HCT116 (cell line): ENCODE results near the gene ZNF592. TPM values are rescaled to one million over a fixed set of nuclear protein-coding genes. Genes with fewer than 3 reads are reported as not detected.

ENCODE experiments used
- ATAC-seq: fragments of 200-7000 bp; cut with Tn5 transposase; 2 replicates; pipeline ENCODE4 v1.9.1; 2020; ENCODE audit warnings: mild to moderate bottlenecking, moderate library complexity
- BruUV-seq: library from RNA; stranded (reverse); fragments of 400-500 nt; replicated peaks from 2 replicates; lab custom pipeline; 2021; lab: Mats Ljungman, UMichigan
- CTCF ChIA-PET: fragments of 300-600 bp; sonication (Branson Sonifier 250); formaldehyde crosslinking; loops from one replicate; lab custom pipeline; 2021; ENCODE audit warnings: antibody characterized with exemption; lab: Charles Lee
- POLR2A ChIA-PET: fragments of 300-600, 350-600 bp; sonication (Branson Sonifier 250); formaldehyde crosslinking; loops from one replicate; lab custom pipeline; 2021; ENCODE audit warnings: antibody characterized with exemption; lab: Charles Lee
- RAD21 ChIA-PET, 2 experiments: fragments of 300-600 bp; sonication (Branson Sonifier 250); formaldehyde crosslinking; loops; one replicate each; lab custom pipeline; 2023; ENCODE audit warnings: low total read pairs in 2 of 2; ENCODE audit not compliant: uncharacterized antibody in 2 of 2, unreplicated experiment in 2 of 2, low non-redundant PET in 1 of 2; lab: Charles Lee
- DNase-seq: peaks from one replicate; pipeline ENCODE4 v3.0.0-alpha.2; 2010; ENCODE audit warnings: low read depth, low spot score
- H2AFZ ChIP-seq: fragments of 200-600 bp; shearing (Covaris generic), sonication (generic); 2 replicates; pipeline ENCODE4 v1.6.1; 2017; ENCODE audit warnings: low read depth, mixed run types, mixed read lengths, antibody characterized with exemption, low read length; ENCODE audit not compliant: poor library complexity, severe bottlenecking
- H3K27ac ChIP-seq: 2 replicates; pipeline ENCODE4 v1.5.1; 2012; ENCODE audit warnings: low read depth, low read length
- H3K27me3 ChIP-seq: fragments of 200-600 bp; sonication (generic); 2 replicates; pipeline ENCODE4 v1.6.1; 2016; ENCODE audit warnings: mixed run types, low read length, mixed read lengths; ENCODE audit not compliant: insufficient read depth
- H3K36me3 ChIP-seq, 2 experiments: fragments of 200-500 bp in 1 of 2; fragments of 200-600 bp in 1 of 2; sonication (Bioruptor generic) in 1 of 2; sonication (generic) in 1 of 2; 2 replicates each; pipeline versions ENCODE4 v1.5.1 to v1.6.1; 2014 to 2016; ENCODE audit warnings: low read length in 2 of 2, inconsistent platforms in 1 of 2, mixed read lengths in 1 of 2, mixed run types in 1 of 2; ENCODE audit not compliant: insufficient read depth in 2 of 2, control insufficient read depth in 1 of 2
- H3K4me1 ChIP-seq, 2 experiments: fragments of 200-600 bp in 1 of 2; sonication (generic) in 1 of 2; 2 replicates each; pipeline versions ENCODE4 v1.5.1 to v1.6.1; 2012 to 2017; ENCODE audit warnings: low read length in 2 of 2, inconsistent platforms in 1 of 2, mild to moderate bottlenecking in 1 of 2, mixed read lengths in 1 of 2, mixed run types in 1 of 2, moderate library complexity in 1 of 2; ENCODE audit not compliant: insufficient read depth in 2 of 2, control insufficient read depth in 1 of 2
- H3K4me2 ChIP-seq: fragments of 200-600 bp; sonication (generic); 2 replicates; pipeline ENCODE4 v1.6.1; 2017; ENCODE audit warnings: mixed run types, low read length, mixed read lengths
- H3K4me3 ChIP-seq, 2 experiments: fragments of 200-600 bp in 1 of 2; sonication (generic) in 1 of 2; replicated peaks in 1 of 2; 2 replicates each; pipeline ENCODE4 v1.5.1; 2011 to 2016; ENCODE audit warnings: low read length in 2 of 2, control low read depth in 1 of 2, low read depth in 1 of 2, mild to moderate bottlenecking in 1 of 2, mixed read lengths in 1 of 2, mixed run types in 1 of 2
- H3K79me2 ChIP-seq: fragments of 200-600 bp; sonication (generic); 2 replicates; pipeline ENCODE4 v1.6.1; 2017; ENCODE audit warnings: mild to moderate bottlenecking, mixed run types, low read length, moderate library complexity, mixed read lengths; ENCODE audit not compliant: insufficient read depth
- H3K9ac ChIP-seq: fragments of 200-600 bp; sonication (generic); 2 replicates; pipeline ENCODE4 v1.6.1; 2016; ENCODE audit warnings: low read length, mixed read lengths
- H3K9me2 ChIP-seq: fragments of 200-600 bp; sonication (generic), shearing (Covaris generic); 2 replicates; pipeline ENCODE4 v1.6.1; 2017; ENCODE audit warnings: mixed run types, mild to moderate bottlenecking, moderate library complexity; ENCODE audit not compliant: insufficient read depth
- H3K9me3 ChIP-seq, 2 experiments: fragments of 200-500 bp in 1 of 2; fragments of 200-600 bp in 1 of 2; sonication (Bioruptor generic) in 1 of 2; sonication (generic) in 1 of 2; 2 replicates each; pipeline ENCODE4 v1.6.1; 2014 to 2017; ENCODE audit warnings: low read length in 2 of 2, mixed read lengths in 2 of 2, inconsistent platforms in 1 of 2, low read depth in 1 of 2, mild to moderate bottlenecking in 1 of 2, mixed run types in 1 of 2, moderate library complexity in 1 of 2; ENCODE audit not compliant: control insufficient read depth in 1 of 2, insufficient read depth in 1 of 2
- H4K20me1 ChIP-seq: fragments of 200-600 bp; sonication (generic), shearing (Covaris generic); 2 replicates; pipeline ENCODE4 v1.6.1; 2017; ENCODE audit warnings: mixed run types, mild to moderate bottlenecking, moderate library complexity; ENCODE audit not compliant: insufficient read depth
- ELF1 ChIP-seq: IDR thresholded peaks from 2 replicates; pipeline ENCODE4 v1.6.1; 2012; ENCODE audit warnings: low read depth, borderline replicate concordance
- SIN3A ChIP-seq: IDR thresholded peaks from 2 replicates; pipeline ENCODE4 v1.6.1; 2012; ENCODE audit warnings: low read depth
- SP1 ChIP-seq: IDR thresholded peaks from 2 replicates; pipeline ENCODE4 v1.6.1; 2012; ENCODE audit warnings: low read depth
- intact Hi-C: fragments of 100-400 bp; cut with micrococcal nuclease; formaldehyde crosslinking; loops from 2 replicates; pipeline ENCODE4 v1.10.0; 2022
- total RNA-seq: library from RNA; stranded (reverse); gene quantifications from one replicate; pipeline ENCODE4 v1.2.1, GENCODE V29; 2021; ENCODE audit not compliant: unreplicated experiment
- TF ChIP-seq, protein P1 (sequence below): IDR thresholded peaks from 2 replicates; pipeline ENCODE4 v1.6.1; 2012
- TF ChIP-seq, protein P2 (sequence below): IDR thresholded peaks from 2 replicates; pipeline ENCODE4 v1.6.1; 2012

ZNF592 gene
- total RNA-seq, 1 experiment from 2014 or later: 26.4 TPM

DNA sequence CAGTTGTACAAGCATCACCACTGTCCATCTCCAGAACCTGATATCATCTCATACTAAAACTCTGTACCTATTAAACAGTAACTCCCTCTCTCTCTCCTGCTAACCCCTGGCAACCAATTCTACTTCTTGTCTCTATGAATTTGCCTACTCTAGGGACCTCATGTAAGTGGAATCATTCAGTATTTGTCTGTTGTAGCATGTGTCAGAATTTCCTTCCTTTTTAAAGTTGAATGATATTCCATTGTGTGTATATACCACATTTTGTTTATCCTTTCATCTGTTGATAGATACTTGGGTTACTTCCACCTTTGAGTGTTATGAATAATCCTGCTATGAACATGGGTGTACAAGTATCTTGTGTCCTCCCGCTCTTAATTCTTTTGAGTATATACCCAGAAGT, 16.6 kb downstream of the ZNF592 start:
- ChIA-PET CTCF (no interaction called here), RAD21 (no interaction called here), POLR2A (no interaction called here)
- Histone ChIP-seq H3K9me2 (no peaks in the 10 kb centered on the region), H2AFZ (no peak overlapping the region), H3K27me3 (no peaks in the 10 kb centered on the region), H3K9me3 (no peaks in the 10 kb centered on the region), H3K4me3 (no peak overlapping the region), H3K4me2 (no peak overlapping the region), H3K27ac (no peak overlapping the region), H3K79me2 (peaks cover 89% of the 10 kb centered on the region), H4K20me1 (peaks cover 15% of the 10 kb centered on the region; the same call in 1 of the 2 replicates), H3K9ac (no peak overlapping the region), H3K4me1 (0 out of 4 replicates have a peak, but pooled peaks cover 0 to 4% of the 10 kb centered on the region in 2 experiments), H3K36me3 (peaks cover 2 to 7% of the 10 kb centered on the region in 2 experiments; a peak in 2 of 4 replicates)
- ATAC-seq: no peak
- intact Hi-C loops: no loop called here
- DNase-seq: no peak
- no TSS peak for BruUV-seq
- TF ChIP-seq SIN3A: no peak

DNA sequence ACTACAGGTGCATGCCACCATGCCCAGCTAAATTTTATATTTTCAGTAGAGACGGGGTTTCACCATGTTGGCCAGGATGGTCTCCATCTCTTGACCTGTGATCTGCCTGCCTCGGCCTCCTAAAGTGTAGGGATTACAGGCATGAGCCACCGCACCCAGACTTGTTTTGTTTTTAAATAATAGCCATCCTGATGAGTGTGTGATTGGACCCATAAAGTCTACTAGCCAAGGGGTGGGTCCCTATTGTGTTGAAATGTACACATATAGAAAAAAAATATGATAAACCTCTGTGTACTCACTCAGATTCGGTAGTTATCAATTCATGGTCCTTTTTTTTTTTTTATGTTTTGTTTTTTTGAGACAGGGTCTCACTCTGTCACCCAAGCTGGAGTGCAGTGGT, 17.3 kb downstream of the ZNF592 start:
- Histone ChIP-seq H3K27me3 (no peaks in the 10 kb centered on the region), H3K4me3 (no peak overlapping the region), H3K36me3 (peaks cover 2 to 7% of the 10 kb centered on the region in 2 experiments; a peak in 2 of 4 replicates), H2AFZ (no peak overlapping the region), H3K9me3 (no peaks in the 10 kb centered on the region), H3K9ac (no peak overlapping the region), H3K9me2 (no peaks in the 10 kb centered on the region), H3K4me2 (no peak overlapping the region), H4K20me1 (peaks cover 15% of the 10 kb centered on the region; the same call in 1 of the 2 replicates), H3K4me1 (0 out of 4 replicates have a peak, but pooled peaks cover 0 to 4% of the 10 kb centered on the region in 2 experiments)
- ChIA-PET POLR2A (no interaction called here), CTCF (no interaction called here), RAD21 (no interaction called here)
- BruUV-seq: no TSS peak
- DNase-seq (no peak), ATAC-seq (no peak)
- intact Hi-C loops: no loop called here
- TF ChIP-seq, protein P1, sequence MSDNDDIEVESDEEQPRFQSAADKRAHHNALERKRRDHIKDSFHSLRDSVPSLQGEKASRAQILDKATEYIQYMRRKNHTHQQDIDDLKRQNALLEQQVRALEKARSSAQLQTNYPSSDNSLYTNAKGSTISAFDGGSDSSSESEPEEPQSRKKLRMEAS: no peak
- TF ChIP-seq SP1 (no peak), ELF1 (no peak)
- TF ChIP-seq, protein P2, sequence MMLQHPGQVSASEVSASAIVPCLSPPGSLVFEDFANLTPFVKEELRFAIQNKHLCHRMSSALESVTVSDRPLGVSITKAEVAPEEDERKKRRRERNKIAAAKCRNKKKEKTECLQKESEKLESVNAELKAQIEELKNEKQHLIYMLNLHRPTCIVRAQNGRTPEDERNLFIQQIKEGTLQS: no peak
- TF ChIP-seq, all 23 proteins: peak for 0
- H3K27ac ChIP-seq: no peak overlapping the region
- H3K79me2 ChIP-seq: peaks cover 87% of the 10 kb centered on the region
